ENCODE measurements around the gene PHF2. TPM values are rescaled to one million over a fixed set of nuclear protein-coding genes. Genes with fewer than 3 reads are reported as not detected.
A peak's percentile ranks its signal among the peaks of the same experiment; 100 is the strongest.

PHF2 gene
- total RNA-seq, 1 donor from 2014 or later, result 29.4 TPM

GRCh38 chr9:93667006-93667405 lies 90.6 kb downstream of the PHF2 start:
- Mint-ChIP-seq H3K9me3 (ENCODE audit: low read depth) (no peaks in the 10 kb centered on the region), H3K27ac (ENCODE audit: unreplicated experiment) (no peak overlapping the region), H3K27me3 (ENCODE audit: low read depth) (no peaks in the 10 kb centered on the region), H3K36me3 (ENCODE audit: low read depth) (peaks cover 6% of the 10 kb centered on the region), H3K4me3 (ENCODE audit: unreplicated experiment) (no peak overlapping the region), H3K4me1 (ENCODE audit: low read depth) (no peaks in the 10 kb centered on the region)
- no peak for TF ChIP-seq CTCF (IDR thresholded peaks at IDR 0.05)
- peak; percentile 92 for DNase-seq (ENCODE audit: low spot score)

GRCh38 chr9:93667627-93668026 lies 91.2 kb downstream of the PHF2 start:
- Mint-ChIP-seq H3K27ac (ENCODE audit: unreplicated experiment) (no peak overlapping the region), H3K27me3 (ENCODE audit: low read depth) (no peaks in the 10 kb centered on the region), H3K4me1 (ENCODE audit: low read depth) (no peaks in the 10 kb centered on the region), H3K36me3 (ENCODE audit: low read depth) (peaks cover 6% of the 10 kb centered on the region), H3K4me3 (ENCODE audit: unreplicated experiment) (no peak overlapping the region), H3K9me3 (ENCODE audit: low read depth) (no peaks in the 10 kb centered on the region)
- peak; percentile 6 for DNase-seq (ENCODE audit: low spot score)
- no peak for TF ChIP-seq CTCF (IDR thresholded peaks at IDR 0.05)

- no peaks in the 10 kb centered on the region for H3K27me3 Mint-ChIP-seq (ENCODE audit: low read depth)
- H3K4me3 Mint-ChIP-seq (ENCODE audit: unreplicated experiment), result no peak overlapping the region
- no peak overlapping the region for H3K27ac Mint-ChIP-seq (ENCODE audit: unreplicated experiment)
- DNase-seq (ENCODE audit: low spot score), result peak; percentile 86
- H3K4me1 Mint-ChIP-seq (ENCODE audit: low read depth), result no peaks in the 10 kb centered on the region
- H3K9me3 Mint-ChIP-seq (ENCODE audit: low read depth), result no peaks in the 10 kb centered on the region
- H3K36me3 Mint-ChIP-seq (ENCODE audit: low read depth), result peaks cover 6% of the 10 kb centered on the region
- no peak for TF ChIP-seq CTCF (IDR thresholded peaks at IDR 0.05)
Measured at GRCh38 chr9:93668261-93668871, 92.0 kb downstream of the PHF2 start.

GRCh38 chr9:93669116-93669957 lies 93.0 kb downstream of the PHF2 start:
- Mint-ChIP-seq H3K4me1 (ENCODE audit: low read depth) (no peaks in the 10 kb centered on the region), H3K4me3 (ENCODE audit: unreplicated experiment) (no peak overlapping the region), H3K27ac (ENCODE audit: unreplicated experiment) (peak overlapping the region; percentile 87), H3K9me3 (ENCODE audit: low read depth) (no peaks in the 10 kb centered on the region), H3K27me3 (ENCODE audit: low read depth) (no peaks in the 10 kb centered on the region), H3K36me3 (ENCODE audit: low read depth) (peaks cover 5% of the 10 kb centered on the region)
- peak; percentile 71 for DNase-seq (ENCODE audit: low spot score)
- TF ChIP-seq CTCF (IDR thresholded peaks at IDR 0.05), result no peak

- Mint-ChIP-seq H3K4me1 (ENCODE audit: low read depth) (no peaks in the 10 kb centered on the region), H3K4me3 (ENCODE audit: unreplicated experiment) (no peak overlapping the region), H3K27me3 (ENCODE audit: low read depth) (no peaks in the 10 kb centered on the region), H3K9me3 (ENCODE audit: low read depth) (no peaks in the 10 kb centered on the region), H3K27ac (ENCODE audit: unreplicated experiment) (peak overlapping the region; percentile 87), H3K36me3 (ENCODE audit: low read depth) (peaks cover 5% of the 10 kb centered on the region)
- no peak for TF ChIP-seq CTCF (IDR thresholded peaks at IDR 0.05)
- no peak for DNase-seq (ENCODE audit: low spot score)
Measured at GRCh38 chr9:93669958-93670207, 93.5 kb downstream of the PHF2 start.

Measured in chondrocyte (in vitro differentiated cells).